B cell (primary cell): ENCODE results near the gene ARHGEF37. TPM values are rescaled to one million over a fixed set of nuclear protein-coding genes. Genes with fewer than 3 reads are reported as not detected.

Source experiments
- ATAC-seq: fragments of 200-7000 bp; cut with Tn5 transposase; one replicate; pipeline ENCODE4 v1.10.0; 2021; ENCODE audit warnings: low read depth, mild to moderate bottlenecking, moderate number of reproducible peaks, moderate library complexity
- CTCF ChIA-PET: fragments of 350-600 bp; sonication (Branson Sonifier 250); formaldehyde crosslinking; loops from one replicate; lab custom pipeline; 2021; ENCODE audit warnings: antibody characterized with exemption, inconsistent platforms; lab: Charles Lee
- POLR2A ChIA-PET: fragments of 350-600 bp; sonication (Branson Sonifier 250); formaldehyde crosslinking; loops from one replicate; lab custom pipeline; 2021; ENCODE audit warnings: antibody characterized with exemption; lab: Charles Lee
- DNase-seq: peaks from one replicate; pipeline ENCODE4 v3.0.0; 2013
- H2AFZ ChIP-seq: 2 replicates; pipeline ENCODE4 v1.6.1; 2012; ENCODE audit warnings: mild to moderate bottlenecking, low read depth, low read length; ENCODE audit not compliant: insufficient read depth, poor library complexity, severe bottlenecking
- H3K27ac ChIP-seq, 2 donors: 1 replicate in 1 of 2; 2 replicates in 1 of 2; pipeline ENCODE4 v1.5.1; 2012 to 2013; ENCODE audit warnings: low read length in 2 of 2, mild to moderate bottlenecking in 2 of 2, moderate library complexity in 1 of 2
- H3K27me3 ChIP-seq, 4 experiments: fragments of 200-600 bp in 1 of 4; sonication (generic) in 1 of 4; replicated peaks in 1 of 4; 1 replicate in 2 of 4; 2 replicates in 2 of 4; pipeline versions ENCODE4 v1.6.1 to v1.7.0; 2013 to 2016; ENCODE audit warnings: low read length in 3 of 4, mild to moderate bottlenecking in 2 of 4, mixed read lengths in 1 of 4, moderate library complexity in 1 of 4; ENCODE audit not compliant: insufficient read depth in 4 of 4, control insufficient read depth in 3 of 4; ENCODE audit errors: control extremely low read depth in 1 of 4
- H3K36me3 ChIP-seq, 2 experiments: replicated peaks in 1 of 2; 1 replicate in 1 of 2; 2 replicates in 1 of 2; pipeline versions ENCODE4 v1.6.1 to v1.7.1; 2013; ENCODE audit warnings: low read length in 1 of 2; ENCODE audit not compliant: insufficient read depth in 2 of 2, control insufficient read depth in 1 of 2; ENCODE audit errors: control extremely low read depth in 1 of 2, extremely low read depth in 1 of 2
- H3K4me1 ChIP-seq, 2 donors: fragments of 200-600 bp in 1 of 2; sonication (generic) in 1 of 2; 1 replicate in 1 of 2; 2 replicates in 1 of 2; pipeline versions ENCODE4 v1.5.1 to v1.6.1; 2013 to 2017; ENCODE audit warnings: low read length in 2 of 2; ENCODE audit not compliant: control insufficient read depth in 2 of 2, insufficient read depth in 2 of 2
- H3K4me2 ChIP-seq: replicated peaks from 2 replicates; pipeline ENCODE3; 2012; ENCODE audit warnings: mild to moderate bottlenecking, low read depth, low read length; ENCODE audit not compliant: poor library complexity, severe bottlenecking
- H3K4me3 ChIP-seq, 5 experiments: fragments of 200-600 bp in 1 of 5; sonication (generic) in 1 of 5; 1 replicate in 3 of 5; 2 replicates in 2 of 5; pipeline versions ENCODE4 v1.5.1 to v1.7.0; 2011 to 2016; ENCODE audit warnings: low read length in 4 of 5, mild to moderate bottlenecking in 4 of 5, low read depth in 2 of 5, control low read depth in 1 of 5, moderate library complexity in 1 of 5; ENCODE audit not compliant: insufficient read depth in 1 of 5; ENCODE audit errors: control extremely low read depth in 1 of 5, extremely low read depth in 1 of 5
- H3K79me2 ChIP-seq: fragments of 200-600 bp; sonication (generic); one replicate; pipeline ENCODE4 v1.6.0; 2016; ENCODE audit warnings: low read length; ENCODE audit not compliant: control insufficient read depth, insufficient read depth
- H3K9ac ChIP-seq: fragments of 200-600 bp; sonication (generic); 2 replicates; pipeline ENCODE4 v1.6.1; 2017; ENCODE audit warnings: mild to moderate bottlenecking, low read length, moderate library complexity
- H3K9me3 ChIP-seq, 3 donors: one replicate each; pipeline versions ENCODE4 v1.6.1 to v1.7.1; 2013; ENCODE audit warnings: low read length in 2 of 3; ENCODE audit not compliant: control insufficient read depth in 2 of 3, insufficient read depth in 1 of 3; ENCODE audit errors: control extremely low read depth in 1 of 3
- H4K20me1 ChIP-seq: 2 replicates; pipeline ENCODE4 v1.6.0; 2012; ENCODE audit warnings: mild to moderate bottlenecking, low read length; ENCODE audit not compliant: insufficient read depth, control insufficient read depth, poor library complexity, severe bottlenecking
- H3K27ac Mint-ChIP-seq: one replicate; pipeline ENCODE4 v1.8.0; 2021; ENCODE audit warnings: mixed read lengths
- H3K27me3 Mint-ChIP-seq: one replicate; pipeline ENCODE4 v1.8.0; 2021; ENCODE audit warnings: mixed read lengths
- H3K4me1 Mint-ChIP-seq: one replicate; pipeline ENCODE4 v1.8.0; 2021; ENCODE audit warnings: mixed read lengths
- H3K4me3 Mint-ChIP-seq: one replicate; pipeline ENCODE4 v1.8.0; 2021; ENCODE audit warnings: mixed read lengths
- H3K9me3 Mint-ChIP-seq: one replicate; pipeline ENCODE4 v1.8.0; 2022; ENCODE audit warnings: mixed read lengths; ENCODE audit not compliant: insufficient read depth
- CTCF ChIP-seq: fragments of 200-600 bp; IDR thresholded peaks from one replicate; pipeline ENCODE4 v1.8.0; 2022; ENCODE audit warnings: antibody characterized with exemption, mild to moderate bottlenecking
- EZH2 ChIP-seq: IDR thresholded peaks from 2 replicates; pipeline ENCODE4 v1.6.1; 2012; ENCODE audit warnings: borderline replicate concordance, low read depth, mild to moderate bottlenecking, moderate library complexity, low read length; ENCODE audit not compliant: insufficient read depth, poor library complexity, severe bottlenecking
- WGBS: methylation state at CpG from one replicate; pipeline ENCODE4 v1.1.5; 2013; ENCODE audit warnings: missing lambda C conversion rate; ENCODE audit not compliant: insufficient coverage; 5-methylcytosine and 5-hydroxymethylcytosine counted together
- intact Hi-C: fragments of 100-400 bp; cut with micrococcal nuclease; formaldehyde crosslinking; loops from one replicate; pipeline ENCODE4 v1.10.0; 2022
- polyA plus RNA-seq: library from polyadenylated mRNA; depleted of rRNA; stranded (reverse); fragments of >200 nt; gene quantifications from 2 replicates; pipeline ENCODE4 v1.2.3, GENCODE V29; 2012
- total RNA-seq, 2 donors: library from RNA; stranded (reverse); fragments of 120-200 nt in 1 of 2; gene quantifications; 1 replicate in 1 of 2; 2 replicates in 1 of 2; pipeline versions ENCODE4 v1.2.3 to v1.2.4, GENCODE V29; 2013 to 2022

The ARHGEF37 gene
- total and polyA plus RNA-seq, 2 donors (not counting 1 experiment from before 2014, with no cell fraction given), result 0.06 to 1.7 TPM

DNA sequence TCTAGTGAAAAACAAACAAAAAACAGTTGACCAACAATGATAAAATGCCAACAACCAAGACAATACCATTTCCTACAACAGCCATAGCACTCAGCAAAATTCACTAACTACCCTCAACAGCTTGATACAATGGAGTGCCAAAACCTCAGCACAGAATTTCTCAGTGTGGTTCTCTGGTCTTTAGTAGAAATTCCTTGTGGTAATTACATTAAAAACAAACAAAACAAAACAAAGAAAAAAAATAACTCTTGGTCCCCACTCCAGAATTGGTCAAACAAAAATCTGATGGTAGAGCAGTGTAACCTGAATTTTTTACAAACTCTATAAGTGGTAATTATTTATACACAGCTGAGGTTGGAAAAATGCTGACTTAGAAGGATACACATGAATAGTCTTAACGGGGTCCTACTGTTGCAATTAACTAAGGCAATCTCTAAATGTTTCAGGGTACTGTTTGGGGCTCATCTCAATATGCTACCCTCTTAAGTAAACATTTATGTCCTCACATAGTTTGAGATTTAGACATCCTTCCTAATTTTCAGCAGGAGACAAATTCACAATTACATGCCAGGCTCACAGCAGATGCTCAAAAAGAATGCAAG is 43.8 kb upstream of the ARHGEF37 start:
- no peak overlapping the region for H3K27ac Mint-ChIP-seq
- ATAC-seq (no peak), DNase-seq (no peak)
- no CpG with 5 or more reads among the region's 1 CpG for WGBS
- TF ChIP-seq CTCF, result no peak
- peaks cover 98% of the 10 kb centered on the region for H3K79me2 ChIP-seq
- H3K4me3 Mint-ChIP-seq, result no peak overlapping the region
- H3K4me1 ChIP-seq, result peaks cover 13 to 20% of the 10 kb centered on the region in 2 donors
- H4K20me1 ChIP-seq, result peaks cover 90% of the 10 kb centered on the region
- ChIA-PET POLR2A (interaction anchor here (0.7 kb wide), 1 partner anchor 8 kb away, joined by 9 read pairs; no protein-coding TSS in a partner anchor), CTCF (no interaction called here)
- intact Hi-C loops, result no loop called here
- H3K9me3 ChIP-seq, result no peaks in the 10 kb centered on the region
- no peaks in the 10 kb centered on the region for H3K9me3 Mint-ChIP-seq
- H3K4me3 ChIP-seq, result no peak overlapping the region
- no peak overlapping the region for H3K4me2 ChIP-seq
- peaks cover 6 to 13% of the 10 kb centered on the region in 2 experiments for H3K36me3 ChIP-seq
- no peaks in the 10 kb centered on the region for H3K27me3 ChIP-seq
- H3K9ac ChIP-seq, result no peak overlapping the region
- H3K27ac ChIP-seq, result peak overlapping the region in 1 of 2 donors; percentile 9
- no peak overlapping the region for H2AFZ ChIP-seq
- peaks cover 58% of the 10 kb centered on the region for H3K4me1 Mint-ChIP-seq
- no peaks in the 10 kb centered on the region for H3K27me3 Mint-ChIP-seq

GRCh38 chr5:149540089-149540488 is 41.2 kb upstream of the ARHGEF37 start:
- Mint-ChIP-seq H3K9me3 (no peaks in the 10 kb centered on the region), H3K27ac (no peak overlapping the region), H3K4me1 (peaks cover 51% of the 10 kb centered on the region), H3K27me3 (no peaks in the 10 kb centered on the region), H3K4me3 (no peak overlapping the region)
- Histone ChIP-seq H3K27me3 (no peaks in the 10 kb centered on the region), H3K4me2 (peak overlapping the region; percentile 15), H4K20me1 (peaks cover 84% of the 10 kb centered on the region), H3K9ac (no peak overlapping the region), H3K27ac (peak overlapping the region in 1 of 2 donors; percentile 26), H3K36me3 (peaks cover 9 to 25% of the 10 kb centered on the region in 2 experiments), H3K4me1 (peaks cover 13 to 17% of the 10 kb centered on the region in 2 donors), H3K4me3 (no peak overlapping the region), H3K9me3 (no peaks in the 10 kb centered on the region), H2AFZ (no peak overlapping the region), H3K79me2 (peaks cover 96% of the 10 kb centered on the region)
- TF ChIP-seq CTCF, result no peak
- TF ChIP-seq EZH2, result no peak
- CTCF ChIA-PET, result no interaction called here
- ATAC-seq, result no peak
- no peak for DNase-seq
- intact Hi-C loops, result loop anchor here (10.0 kb wide), 1 partner anchor 45 kb away; no protein-coding TSS in a partner anchor
- WGBS, result 100% methylated on average over 1 of the region's 3 CpGs
- POLR2A ChIA-PET, result no interaction called here
